NCI-H460 (cell line): ENCODE data around the gene SLC23A2. TPM values are rescaled to one million over a fixed set of nuclear protein-coding genes. Genes with fewer than 3 reads are reported as not detected.

Experiments used
- DNase-seq: peaks from one replicate; pipeline ENCODE4 v3.0.0-alpha.2; 2016; ENCODE audit warnings: low read depth; ENCODE audit errors: extremely low read depth
- total RNA-seq: library from RNA; depleted of rRNA; stranded (reverse); fragments of >200 nt; shearing (Covaris generic); gene quantifications from 2 replicates; pipeline ENCODE4 v1.2.3, GENCODE V29; 2014

The SLC23A2 gene
- total RNA-seq, 1 experiment from 2014 or later: 20.5 TPM

DNA sequence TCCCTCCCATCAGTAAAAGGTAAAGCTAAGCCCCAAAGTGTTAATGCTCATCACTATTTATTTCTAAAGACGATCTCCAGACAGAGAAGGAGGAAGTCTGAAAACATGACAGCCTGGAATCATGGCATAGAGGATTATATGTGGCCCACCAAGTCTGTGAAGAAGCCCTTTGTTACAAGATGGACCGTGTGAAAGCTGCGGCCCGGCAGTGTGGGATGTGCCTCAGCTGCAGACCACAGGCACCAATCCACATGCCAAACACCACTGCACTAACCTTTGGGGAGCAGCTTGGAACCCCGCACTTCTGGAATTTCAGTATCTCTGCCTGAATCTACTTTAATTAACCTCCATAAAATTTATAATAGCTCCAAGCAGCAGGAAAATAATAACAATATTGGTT, 90.4 kb downstream of the SLC23A2 start:
- DNase-seq: no peak

DNA sequence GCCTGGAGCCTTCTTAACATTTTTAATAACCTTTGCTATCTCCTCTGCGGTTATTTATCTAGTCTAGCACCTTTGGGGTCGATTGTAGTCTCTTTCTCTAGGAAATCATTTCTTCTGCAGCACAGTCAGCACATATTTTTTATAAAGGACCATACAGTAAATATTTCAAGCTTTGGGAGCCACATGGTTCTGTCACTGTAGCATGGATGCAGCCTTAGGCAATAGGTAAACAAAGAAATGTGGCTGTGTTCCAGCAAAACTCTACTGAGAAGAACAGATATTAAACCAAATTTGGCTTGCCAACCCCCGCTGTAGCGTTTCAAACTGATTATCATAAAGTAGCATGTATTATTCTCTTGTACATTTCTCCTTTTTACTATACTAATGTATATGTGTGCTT, 95.7 kb downstream of the SLC23A2 start:
- DNase-seq: no peak

DNA sequence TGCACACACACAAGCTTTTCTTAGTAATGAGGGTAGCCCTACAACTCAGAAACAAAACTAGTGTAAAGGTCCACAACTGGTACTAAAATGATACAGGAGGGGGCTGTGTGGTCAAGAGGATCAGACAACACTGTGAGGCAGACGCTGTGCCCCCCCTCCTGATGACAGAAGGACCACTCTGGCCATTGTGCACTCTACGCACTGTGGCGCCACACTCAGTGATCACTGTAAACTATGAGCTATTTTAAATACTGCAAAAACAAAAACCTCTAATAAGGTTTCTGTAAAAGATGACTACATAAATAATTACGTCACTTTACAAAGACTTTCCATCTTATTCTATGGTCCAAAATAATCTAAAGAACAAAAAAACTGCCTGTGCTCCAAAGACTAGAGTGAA, 96.1 kb downstream of the SLC23A2 start:
- no peak for DNase-seq

DNA sequence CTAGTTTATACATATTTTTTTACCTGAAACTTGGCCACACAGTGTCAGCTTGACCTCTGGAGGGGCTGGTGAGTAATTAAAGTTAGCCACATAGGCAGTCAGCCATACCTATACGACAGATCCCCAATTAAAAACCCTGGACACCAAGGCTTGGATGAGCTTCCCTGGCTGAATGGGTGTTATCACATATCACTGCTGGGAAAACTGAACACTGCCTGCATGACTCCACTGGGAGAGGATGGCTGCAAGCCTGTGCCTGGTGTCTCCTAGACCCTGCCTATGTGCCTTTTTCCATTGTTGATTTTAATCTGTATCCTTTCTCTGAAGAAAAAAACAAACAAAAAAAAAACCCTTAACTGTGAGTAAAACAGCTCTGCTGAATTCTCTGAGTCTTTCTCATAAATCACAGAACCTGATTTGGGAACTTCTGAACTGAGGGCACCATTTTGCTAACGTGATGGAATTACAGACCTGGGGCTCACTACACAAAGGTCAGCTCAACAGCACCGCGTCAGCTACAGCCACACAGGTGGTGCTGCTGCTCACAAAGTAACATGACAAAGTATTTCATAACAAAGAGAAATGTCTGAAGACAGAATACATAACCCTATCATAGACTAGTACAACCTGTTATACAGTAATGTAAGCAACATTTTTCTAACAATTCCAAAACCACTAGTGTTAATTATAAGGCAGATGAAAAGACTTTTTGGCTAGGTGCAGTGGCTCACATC, 97.0 kb downstream of the SLC23A2 start:
- no peak for DNase-seq

DNA sequence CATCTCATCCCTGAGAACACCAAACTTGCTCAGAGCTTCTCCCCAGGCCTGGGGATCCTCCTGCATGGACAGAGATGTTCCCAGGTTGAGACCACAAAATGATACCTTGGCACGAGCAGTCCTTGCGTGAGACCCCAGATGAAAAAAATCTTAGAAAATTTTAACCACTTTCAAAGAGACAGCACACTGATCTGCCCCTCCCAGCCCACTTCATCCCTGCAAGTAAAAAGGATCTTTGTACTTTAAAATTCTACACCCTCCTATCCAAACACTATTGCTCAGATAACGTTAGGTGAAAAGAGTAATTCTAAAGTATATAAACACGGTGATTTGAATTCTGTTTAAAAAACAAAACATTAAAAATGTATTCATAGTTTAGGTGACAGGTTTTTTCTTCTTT, 98.5 kb downstream of the SLC23A2 start:
- no peak for DNase-seq

DNA sequence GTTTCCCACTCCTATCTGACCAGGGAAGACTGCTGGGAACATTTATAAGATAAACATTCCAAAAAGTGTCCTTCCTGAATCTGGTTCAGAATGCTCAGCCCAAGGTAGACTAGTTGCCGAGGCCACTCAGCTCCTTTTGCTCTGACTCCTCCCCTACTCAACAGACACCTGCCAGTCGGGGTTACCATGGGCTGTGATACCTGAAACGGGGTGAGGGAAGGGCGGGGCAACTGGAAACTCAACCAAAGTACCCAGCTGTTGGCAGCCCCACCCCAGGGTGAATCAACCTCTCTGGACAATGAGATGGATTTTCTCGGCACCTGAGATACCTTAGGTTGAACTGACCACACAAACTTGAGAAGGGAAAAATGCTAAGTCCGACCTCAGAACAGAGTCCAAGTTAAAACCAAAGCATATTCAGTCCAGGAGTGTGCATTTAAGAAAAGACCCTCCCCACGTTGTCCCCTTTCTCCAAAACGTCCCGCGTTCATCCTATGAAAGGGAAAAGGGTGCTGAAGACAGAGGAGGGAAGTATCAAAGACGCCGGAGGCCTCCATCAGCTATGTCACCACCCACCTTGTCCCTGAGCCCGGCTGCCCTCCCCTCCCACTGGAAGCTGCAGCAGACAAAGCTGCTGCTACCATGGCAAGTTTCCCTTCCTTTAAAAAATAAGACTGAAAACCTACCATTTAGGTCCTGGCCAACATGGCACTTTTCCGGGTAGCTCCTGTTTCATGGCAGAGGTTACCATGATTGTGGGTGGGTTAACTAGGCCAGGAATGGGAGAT, 100.1 kb downstream of the SLC23A2 start:
- DNase-seq: no peak

DNA sequence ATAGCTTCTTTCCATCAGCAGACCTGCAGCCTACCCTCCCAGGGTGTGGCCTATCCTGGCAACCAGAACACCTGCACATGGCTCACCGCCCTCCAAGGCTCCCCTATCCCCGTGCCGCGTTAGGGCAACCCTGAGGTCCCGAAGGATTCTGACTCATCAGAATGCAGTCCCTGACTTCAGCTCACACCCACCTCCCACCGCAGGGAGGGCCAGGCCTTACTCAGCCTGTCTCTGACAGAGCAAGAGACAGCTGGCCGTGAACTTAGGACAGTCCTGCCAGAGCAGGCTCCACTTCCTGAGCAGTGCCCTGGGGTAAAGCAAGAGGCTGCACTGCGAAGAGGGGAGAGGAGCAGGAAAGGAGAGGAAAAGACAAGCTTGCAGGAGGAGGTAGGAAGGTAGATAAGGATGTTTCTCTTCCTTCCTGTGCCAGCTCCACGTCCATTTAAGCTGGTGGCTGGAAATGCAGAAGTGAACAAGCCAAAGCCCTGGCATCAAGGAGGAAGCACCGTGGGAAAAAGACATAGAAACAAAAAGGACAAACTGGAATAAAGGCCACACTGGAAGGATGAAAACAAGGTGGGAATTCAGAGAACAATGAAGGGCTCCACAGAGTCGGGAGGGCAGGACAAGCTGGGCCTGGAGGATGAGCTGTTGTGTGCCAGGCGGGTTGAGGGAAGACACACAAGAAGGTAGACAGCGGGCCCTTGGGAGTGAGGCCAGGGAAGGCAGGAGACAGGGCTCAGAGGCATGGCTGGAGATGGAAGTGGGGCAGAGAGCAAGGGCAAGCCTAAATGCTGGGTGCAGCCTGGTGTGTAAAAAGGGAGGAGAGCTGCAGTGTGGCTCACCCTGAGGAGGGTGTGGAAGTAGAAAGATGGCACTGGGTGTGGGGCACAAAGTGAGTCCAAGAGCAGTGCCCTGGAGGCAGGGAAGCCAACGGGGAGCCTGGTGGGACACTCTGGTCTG, 102.7 kb downstream of the SLC23A2 start:
- no peak for DNase-seq

DNA sequence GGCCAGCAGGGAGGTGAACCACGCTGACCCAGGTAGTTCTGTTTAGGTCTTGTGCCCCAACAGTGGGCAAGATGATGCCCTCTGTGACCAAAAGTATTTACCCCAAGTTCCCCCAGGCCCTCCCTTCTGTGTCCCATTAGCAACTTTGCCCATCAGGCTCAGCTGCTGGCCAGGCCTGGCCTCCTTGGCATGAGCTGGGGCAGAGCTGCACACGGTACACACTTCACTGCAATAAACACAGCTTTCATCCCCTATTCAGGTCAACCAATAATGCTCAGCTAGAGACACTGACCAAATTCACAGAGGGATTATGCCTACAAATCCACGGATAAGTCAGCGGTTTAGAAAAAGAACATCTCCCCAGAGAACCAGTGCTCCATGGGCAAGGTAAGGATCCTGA, 103.7 kb downstream of the SLC23A2 start:
- DNase-seq: no peak

DNA sequence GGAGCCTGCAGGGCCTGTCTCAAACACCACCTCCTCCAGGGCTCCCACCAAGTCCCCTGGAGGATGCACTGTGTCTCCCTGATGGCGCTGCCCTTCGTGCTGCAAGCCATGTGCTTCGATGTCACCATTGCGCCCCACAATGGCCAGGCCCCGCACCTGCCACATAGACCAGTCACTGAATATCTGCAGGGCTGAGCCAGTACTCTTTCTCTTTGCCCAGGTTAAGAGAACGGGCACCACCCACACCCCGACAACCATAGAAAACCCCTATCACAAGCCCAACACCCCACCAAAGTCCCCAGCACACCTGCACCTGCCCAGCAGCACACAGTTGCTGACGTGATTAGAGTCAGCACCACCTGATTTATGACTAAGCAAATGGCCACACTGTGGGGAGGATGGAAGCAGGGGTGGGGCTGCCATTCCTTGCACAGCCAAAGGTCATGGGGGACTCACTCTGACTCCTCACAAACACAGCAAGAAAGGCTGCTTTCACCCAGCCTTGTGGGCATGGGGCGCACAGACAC, 104.3 kb downstream of the SLC23A2 start:
- DNase-seq: no peak

DNA sequence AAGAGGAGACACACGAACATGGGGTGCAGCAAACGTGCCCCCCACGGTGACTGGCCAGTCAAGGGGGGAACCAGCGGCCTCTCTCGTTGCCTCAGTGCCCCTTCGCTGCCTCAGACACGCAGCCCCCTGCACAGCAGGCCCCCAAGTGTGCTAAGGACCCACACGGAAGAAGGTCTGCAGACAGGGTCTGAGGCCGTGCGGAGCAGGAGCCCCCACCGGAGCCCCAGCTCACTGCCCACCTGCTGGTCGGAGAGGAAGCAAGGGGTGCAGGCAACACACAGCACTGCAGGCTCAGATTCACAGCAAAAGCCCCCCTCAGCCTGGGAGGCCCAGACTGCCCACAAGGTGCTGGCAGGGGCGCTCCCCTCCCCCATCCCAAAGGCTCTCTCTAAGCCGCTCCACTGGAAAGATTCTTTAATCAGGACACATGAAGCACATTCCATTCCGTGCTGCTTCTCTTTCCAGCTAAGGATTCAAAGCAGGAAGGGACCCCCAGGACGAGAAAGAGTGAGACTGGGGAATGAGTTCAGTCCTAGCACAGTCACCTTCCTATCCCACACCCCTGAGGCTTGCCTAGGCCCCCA, 105.1 kb downstream of the SLC23A2 start:
- DNase-seq: no peak

DNA sequence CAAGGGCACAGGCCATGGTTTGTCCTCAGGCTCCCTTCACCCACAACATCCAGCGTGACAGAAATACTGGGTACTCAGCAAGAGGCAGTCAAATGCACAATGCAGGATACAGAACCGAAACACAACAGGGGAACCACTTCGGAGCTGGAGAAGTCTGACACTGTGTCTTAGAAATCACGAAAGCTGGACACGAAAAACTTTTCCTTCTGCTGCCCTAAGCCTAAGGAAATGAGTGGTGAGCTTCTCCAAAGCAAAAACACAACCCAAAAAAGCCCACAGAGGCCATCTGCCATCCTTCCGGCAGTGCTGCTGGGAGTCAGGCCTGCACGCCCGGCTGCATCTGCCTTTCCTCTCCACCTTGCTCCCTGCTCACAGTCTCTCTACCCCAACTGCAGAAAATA, 106.3 kb downstream of the SLC23A2 start:
- no peak for DNase-seq

DNA sequence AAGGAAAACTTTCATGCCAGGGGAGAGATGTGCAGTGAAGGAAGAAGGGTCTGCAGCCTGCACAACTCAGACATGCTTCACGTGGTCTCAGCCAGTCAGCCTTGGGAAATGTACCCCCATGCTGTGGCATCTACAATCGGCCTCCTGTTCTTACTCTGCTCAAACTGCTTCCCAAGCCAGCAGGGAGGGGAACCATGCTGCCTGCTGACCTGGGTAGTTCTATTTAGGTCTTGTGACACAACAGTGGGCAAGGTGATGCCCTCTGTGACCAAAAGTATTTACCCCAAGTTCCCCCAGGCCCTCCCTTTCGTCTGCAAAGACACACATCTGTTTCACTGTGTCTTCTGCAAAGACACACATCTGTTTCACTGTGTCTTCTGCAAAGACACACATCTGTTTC, 106.9 kb downstream of the SLC23A2 start:
- DNase-seq: no peak

DNA sequence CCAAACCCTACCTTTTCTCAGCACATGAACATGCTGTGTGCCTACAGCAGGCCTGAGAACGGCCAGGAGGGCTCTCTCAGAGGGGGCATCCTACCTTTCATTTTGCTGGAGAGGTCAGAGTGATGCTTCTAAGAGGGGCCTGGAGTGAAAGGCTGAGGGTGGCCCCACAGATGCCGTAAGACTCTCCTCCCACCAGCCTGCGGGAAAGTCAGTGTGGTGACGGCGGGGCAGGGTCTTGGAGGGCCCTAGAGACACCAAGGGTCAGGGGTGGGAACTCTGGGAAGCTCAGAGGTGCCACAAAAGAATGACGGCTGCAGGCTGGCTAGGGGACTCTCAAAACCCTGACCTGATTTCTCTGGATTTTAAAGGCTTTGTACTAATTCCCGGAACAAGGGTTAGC, 107.6 kb downstream of the SLC23A2 start:
- no peak for DNase-seq

DNA sequence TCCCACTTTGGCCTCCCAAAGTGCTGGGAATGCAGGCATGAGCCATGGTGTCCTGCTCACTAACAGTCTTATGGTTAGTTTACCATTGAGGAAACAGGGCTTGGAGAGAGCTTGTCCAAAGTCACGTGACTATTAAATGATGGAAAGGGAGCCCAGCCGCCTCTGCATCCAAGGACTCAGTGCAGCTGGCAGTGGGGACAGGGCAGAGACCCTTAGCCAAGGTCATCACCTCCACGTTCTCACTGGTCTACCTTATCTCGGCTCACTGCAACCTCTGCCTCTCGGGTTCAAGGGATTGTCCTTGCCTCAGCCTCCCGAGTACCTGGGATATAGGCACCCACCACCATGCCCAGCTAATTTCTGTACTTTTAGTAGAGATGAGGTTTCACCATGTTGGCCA, 109.3 kb downstream of the SLC23A2 start:
- DNase-seq: no peak

DNA sequence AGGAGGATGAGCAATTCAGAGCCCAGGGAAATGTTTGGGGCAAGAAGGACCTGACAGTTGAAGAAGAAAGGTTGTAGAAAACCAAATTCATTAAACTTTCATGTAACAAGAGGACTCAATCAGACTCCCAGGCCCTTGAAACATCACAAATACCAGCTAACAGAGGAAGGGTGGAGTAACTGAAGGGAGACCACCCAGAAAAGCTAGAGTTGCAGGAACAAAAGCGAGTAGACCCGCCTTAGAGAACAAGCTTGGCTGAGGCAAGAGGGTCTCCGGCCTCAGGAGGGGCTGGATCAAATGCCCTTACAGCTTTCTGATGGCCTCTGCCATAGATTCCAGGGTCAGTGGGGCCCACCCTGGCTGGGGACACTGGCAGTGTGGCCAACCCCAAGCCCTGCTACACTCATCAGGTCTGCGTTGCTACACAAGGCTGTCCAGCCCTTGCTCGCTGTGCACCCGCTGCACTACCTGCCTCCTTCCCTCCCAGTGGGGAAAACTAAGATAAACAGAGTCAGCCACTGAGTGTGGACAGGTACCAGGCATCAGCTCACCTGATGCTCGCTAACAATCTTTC, 110.0 kb downstream of the SLC23A2 start:
- DNase-seq: no peak

DNA sequence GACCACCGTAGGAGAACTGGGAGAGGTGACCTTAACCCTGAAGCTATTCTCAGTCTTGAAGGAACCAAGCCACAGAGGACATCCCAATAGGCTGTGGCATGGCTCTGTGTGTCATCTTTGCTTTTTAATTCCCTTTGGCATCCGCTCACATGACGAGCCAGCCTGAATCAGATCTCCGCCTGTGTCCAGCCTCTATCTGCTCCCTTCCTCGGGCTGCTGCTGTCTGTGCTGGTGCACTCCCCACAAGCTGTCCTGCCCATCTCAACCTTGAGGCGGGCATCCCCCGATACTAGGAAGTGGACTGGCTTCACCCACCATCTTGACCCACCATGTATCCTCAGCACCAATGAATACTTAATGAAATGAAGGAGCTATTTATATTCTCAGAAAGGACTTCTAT, 111.9 kb downstream of the SLC23A2 start:
- DNase-seq: no peak

DNA sequence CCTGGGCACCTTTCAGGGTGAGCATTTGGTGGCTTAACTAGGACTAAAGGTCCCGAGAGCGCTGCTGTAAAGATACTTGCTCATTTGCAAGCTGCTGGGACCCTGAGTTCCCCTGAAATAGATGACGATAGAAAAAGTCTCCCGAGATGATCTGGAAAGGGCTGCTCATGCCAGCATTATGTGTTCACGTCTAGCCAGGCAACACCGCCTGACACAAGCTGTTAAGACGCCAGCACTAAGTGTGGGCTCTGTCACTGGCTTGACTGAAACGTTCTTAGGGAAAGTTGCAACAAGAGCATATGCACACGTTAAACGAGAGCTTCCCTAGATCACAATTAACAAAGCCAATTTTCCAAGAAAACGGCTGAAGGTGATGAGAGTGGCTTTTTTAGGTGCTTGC, 113.7 kb downstream of the SLC23A2 start:
- DNase-seq: no peak

DNA sequence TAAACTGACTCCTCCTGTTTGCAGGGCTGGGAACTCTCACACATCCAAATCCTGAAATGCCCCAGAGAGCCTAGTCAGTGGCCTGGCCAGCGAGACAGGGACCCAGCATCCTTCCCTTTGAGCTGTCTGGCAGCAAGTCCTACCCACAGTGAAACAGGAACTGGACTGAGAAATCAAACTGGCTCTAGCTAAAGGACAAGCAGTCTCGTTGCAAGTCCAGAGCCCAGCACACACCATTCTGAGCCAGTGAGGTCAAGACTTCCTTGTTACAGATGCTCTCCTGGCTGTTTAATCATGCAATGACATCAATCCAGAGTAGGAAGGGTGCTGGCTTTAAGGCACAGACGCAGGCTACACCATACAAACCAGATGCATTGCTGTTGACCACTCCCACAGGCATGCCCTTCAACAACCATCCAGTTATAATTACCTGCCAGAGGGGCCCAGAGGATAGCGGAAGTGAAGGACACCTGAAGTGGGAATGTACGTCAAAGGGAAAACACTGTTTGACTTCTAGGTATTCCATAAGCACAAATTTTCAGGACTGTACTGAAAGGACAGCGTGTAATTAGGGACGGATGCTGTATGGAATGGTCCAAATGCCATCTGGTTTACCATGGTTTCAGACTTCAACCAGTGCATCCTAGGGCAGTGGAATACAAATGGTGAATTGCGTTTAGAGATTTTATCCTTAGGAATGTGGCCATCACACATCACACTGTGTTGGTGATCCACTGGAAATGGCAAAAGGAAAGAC, 114.4 kb downstream of the SLC23A2 start:
- no peak for DNase-seq

DNA sequence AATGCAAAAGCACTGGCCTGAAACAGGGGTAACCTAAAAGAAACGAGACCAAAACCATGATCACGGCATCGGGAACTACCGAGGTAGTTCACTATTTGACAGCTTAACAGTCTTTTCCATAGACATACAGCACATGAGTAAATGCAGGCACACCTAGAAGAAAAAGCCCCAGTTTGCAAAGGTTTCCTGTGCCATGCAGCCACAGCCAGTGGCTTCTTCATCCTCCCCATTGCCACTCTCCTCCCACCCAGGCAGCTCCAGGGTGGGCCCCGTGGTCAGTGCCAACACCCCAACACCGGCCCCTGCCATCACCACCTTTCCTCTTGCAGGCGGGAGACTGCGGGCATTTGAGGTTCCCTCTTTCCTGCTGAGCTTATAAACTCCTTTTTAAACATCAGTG, 115.4 kb downstream of the SLC23A2 start:
- DNase-seq: no peak
